ENCODE data around the gene ADRA2B. TPM values are rescaled to one million over a fixed set of nuclear protein-coding genes. Genes with fewer than 3 reads are reported as not detected.

ADRA2B gene
- total RNA-seq, 1 experiment from 2014 or later: 2.7 TPM

DNA sequence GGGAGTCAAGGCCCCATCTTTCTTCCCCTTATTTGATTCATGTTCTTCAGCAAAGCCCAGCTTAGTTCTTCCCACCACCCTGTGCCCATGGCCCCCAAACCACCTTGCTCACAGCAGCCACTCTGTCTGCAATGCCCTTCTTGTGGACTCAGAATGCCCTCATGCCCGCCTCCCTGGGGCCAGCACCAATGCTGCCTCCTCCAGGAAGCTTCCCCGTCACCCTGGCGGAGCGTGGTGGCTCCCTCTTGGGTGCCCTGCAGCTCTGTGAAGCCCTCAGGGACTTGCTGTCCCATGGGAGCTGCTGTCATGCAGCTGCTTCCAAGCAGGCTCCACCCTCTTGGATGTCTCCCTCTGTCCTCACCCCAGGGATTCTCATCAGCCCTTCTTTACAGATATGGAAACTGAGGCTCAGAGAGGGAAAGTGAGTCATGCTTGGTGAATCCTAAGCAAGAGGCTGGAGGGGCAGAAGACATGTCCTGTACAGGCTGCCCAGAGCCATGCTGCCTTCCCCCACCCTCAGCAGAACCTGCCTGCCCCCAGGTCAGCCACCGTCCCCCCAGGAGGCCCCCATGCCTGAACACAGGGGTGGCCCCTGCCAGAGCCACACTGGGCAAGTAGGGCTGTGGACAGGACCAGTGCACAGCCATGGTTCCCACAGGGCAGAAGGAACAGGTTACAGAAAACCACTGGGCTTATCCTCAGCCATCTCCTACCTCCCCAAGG lies 40.7 kb upstream of the ADRA2B start:
- H3K4me1 ChIP-seq (ENCODE audit: insufficient read depth, low read length): no peaks in the 10 kb centered on the region; the same call in 1 of the 2 replicates
- H3K27ac ChIP-seq (ENCODE audit: insufficient read length, low read depth, low read length): no peak overlapping the region
- H2BK5ac ChIP-seq (ENCODE audit: insufficient read length, low read length): no peak overlapping the region
- no peak overlapping the region for H3K18ac ChIP-seq (ENCODE audit: insufficient read length, low read depth, low read length)
- Mint-ChIP-seq H3K36me3 (ENCODE audit: insufficient read depth in 1 of 3, low read depth in 3 of 3) (peaks cover 0 to 2% (median 0%) of the 10 kb centered on the region in 3 experiments; a peak in 2 of 7 replicates), H3K4me1 (peaks cover 24 to 28% of the 10 kb centered on the region in 2 experiments), H3K27ac (no peak overlapping the region; a peak in 1 of 7 replicates), H3K4me3 (no peak overlapping the region), H3K9me3 (0 out of 5 replicates have a peak, but pooled peaks cover 0 to under 1% of the 10 kb centered on the region in 2 experiments), H3K27me3 (ENCODE audit: low read depth) (peaks cover 7% of the 10 kb centered on the region)
- no peaks in the 10 kb centered on the region for H3K79me2 ChIP-seq (ENCODE audit: insufficient read depth, low read length)
- no peak overlapping the region for H3K9ac ChIP-seq (ENCODE audit: extremely low read depth, insufficient read length, low read length)
- H4K5ac ChIP-seq (ENCODE audit: insufficient read length, low read depth, low read length): no peak overlapping the region
- no peak overlapping the region for H4K91ac ChIP-seq (ENCODE audit: insufficient read length, low read depth, low read length)
- H2AK5ac ChIP-seq (ENCODE audit: insufficient read length, low read length): no peak overlapping the region
- H2BK20ac ChIP-seq (ENCODE audit: low read depth, low read length, poor library complexity, severe bottlenecking): no peak overlapping the region
- H3K23ac ChIP-seq (ENCODE audit: insufficient read length, low read depth, low read length): no peak overlapping the region
- H4K20me1 ChIP-seq (ENCODE audit: control insufficient read depth, insufficient read depth, insufficient read length): no peaks in the 10 kb centered on the region
- no peak for TF ChIP-seq CTCF (conservative IDR thresholded peaks at IDR 0.05)
- no peak overlapping the region for H2BK12ac ChIP-seq (ENCODE audit: insufficient read length, low read depth, low read length)
- no peak overlapping the region for H3K4ac ChIP-seq (ENCODE audit: low read depth, low read length)
- H2BK120ac ChIP-seq (ENCODE audit: low read depth, low read length, poor library complexity, severe bottlenecking): no peak overlapping the region
- H3K23me2 ChIP-seq (ENCODE audit: insufficient read length, low read depth, low read length, poor library complexity, severe bottlenecking): no peaks in the 10 kb centered on the region
- no peak overlapping the region for H4K8ac ChIP-seq (replicated peaks; ENCODE audit: insufficient read length, low read depth, low read length)
- no peak overlapping the region for H3K56ac ChIP-seq (ENCODE audit: insufficient read length, low read depth, low read length)
- H3K27me3 ChIP-seq (ENCODE audit: insufficient read depth, low read length): no peaks in the 10 kb centered on the region
- no CpG with 5 or more reads among the region's 5 CpGs for WGBS (ENCODE audit: extremely low coverage, insufficient read length, low lambda C conversion rate)
- no peak overlapping the region for H3K4me2 ChIP-seq (ENCODE audit: insufficient read depth, insufficient read length, low read length)
- no peaks in the 10 kb centered on the region for H3K9me3 ChIP-seq (ENCODE audit: control insufficient read depth, low read depth, low read length)
- no peak overlapping the region for H2AFZ ChIP-seq (ENCODE audit: low read length)
- peak overlapping the region; percentile 17; the same call in 1 of the 2 replicates for H3K14ac ChIP-seq (ENCODE audit: insufficient read depth, low read length)
- H3T11ph ChIP-seq (ENCODE audit: low read length): no peak overlapping the region
- DNase-seq: no peak
- no peaks in the 10 kb centered on the region for H3K79me1 ChIP-seq (ENCODE audit: insufficient read depth, low read depth, low read length, poor library complexity, severe bottlenecking)
- no peak overlapping the region for H2BK15ac ChIP-seq (ENCODE audit: low read depth, low read length)

All from H9 (cell line).